Activated T-helper 1 cell treated with anti-CD3 and anti-CD28 coated beads, Interleukin-12 subunit alpha, Interleukin-12 subunit beta, Interleukin-2, Interleukin-4 antibody, amounts not matched to agents 30 ng/mL and 10 ng/mL and 1 ng/mL, durations not matched to agents 14 hours and 24 hours and 36 hours (primary cell): Measurements from ENCODE around the gene SMIM9. TPM values are rescaled to one million over a fixed set of nuclear protein-coding genes. Genes with fewer than 3 reads are reported as not detected.
"Not testable (repeated sequence)": the region's sequence is repeated elsewhere in the genome, so short reads cannot be mapped to it uniquely, and the experiment has no call there.

Experiments
- DNase-seq: peaks from one replicate; pipeline ENCODE4 v3.0.0; 2021; ENCODE audit warnings: low spot score
- H3K27ac Mint-ChIP-seq: one replicate; pipeline ENCODE4 v1.8.0; 2021; ENCODE audit warnings: mild to moderate bottlenecking, mixed read lengths
- H3K27me3 Mint-ChIP-seq: one replicate; pipeline ENCODE4 v1.8.0; 2022; ENCODE audit warnings: mild to moderate bottlenecking, moderate library complexity, mixed read lengths; ENCODE audit not compliant: insufficient read depth
- H3K36me3 Mint-ChIP-seq: one replicate; pipeline ENCODE4 v1.8.0; 2021; ENCODE audit warnings: low read depth, mixed read lengths
- H3K4me1 Mint-ChIP-seq: one replicate; pipeline ENCODE4 v1.8.0; 2021; ENCODE audit warnings: low read depth, mixed read lengths
- H3K4me3 Mint-ChIP-seq: one replicate; pipeline ENCODE4 v1.8.0; 2021; ENCODE audit warnings: mild to moderate bottlenecking, moderate library complexity, mixed read lengths
- H3K9me3 Mint-ChIP-seq: one replicate; pipeline ENCODE4 v1.8.0; 2021; ENCODE audit warnings: mixed read lengths
- intact Hi-C: fragments of 100-400 bp; cut with micrococcal nuclease; formaldehyde crosslinking; loops from one replicate; pipeline ENCODE4 v1.15.1; 2024
- total RNA-seq: library from RNA; stranded (reverse); gene quantifications from 2 replicates; pipeline ENCODE4 v1.2.3, GENCODE V29; 2022

SMIM9 gene
- not detected in 2 replicates for total RNA-seq

DNA sequence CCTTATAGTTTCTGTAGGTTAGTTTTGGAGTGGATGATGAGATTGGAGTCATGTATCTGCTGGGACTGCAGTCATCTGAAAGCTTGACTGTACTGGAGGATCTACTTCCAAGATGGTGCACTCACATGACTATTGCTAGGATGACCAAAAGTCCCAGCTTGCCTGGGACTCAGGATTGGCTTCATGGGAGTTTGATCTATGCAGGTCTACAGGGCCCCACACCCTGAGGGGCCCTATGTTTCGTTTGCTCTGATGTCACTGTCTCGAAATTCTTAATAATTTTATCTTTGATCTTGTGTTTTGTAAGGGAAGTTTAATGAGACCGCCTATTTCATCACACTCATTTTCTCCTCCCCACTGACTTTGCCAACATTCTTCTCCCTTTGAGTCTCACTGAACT lies at the start of gene SMIM9:
Gene SMIM9, minus strand, starts transcription at position 101 of the 400 bp plus-strand sequence. CDS start 3,806 bp downstream, outside the sequence.
- H3K4me1 Mint-ChIP-seq: peaks cover 14% of the 10 kb centered on the region
- no peaks in the 10 kb centered on the region for H3K9me3 Mint-ChIP-seq
- intact Hi-C loops: no loop called here
- no peaks in the 10 kb centered on the region for H3K27me3 Mint-ChIP-seq
- H3K27ac Mint-ChIP-seq: no peak within 1 kb of the TSS
- DNase-seq: no peak
- no peaks in the 10 kb centered on the region for H3K36me3 Mint-ChIP-seq
- H3K4me3 Mint-ChIP-seq: no peak within 1 kb of the TSS

DNA sequence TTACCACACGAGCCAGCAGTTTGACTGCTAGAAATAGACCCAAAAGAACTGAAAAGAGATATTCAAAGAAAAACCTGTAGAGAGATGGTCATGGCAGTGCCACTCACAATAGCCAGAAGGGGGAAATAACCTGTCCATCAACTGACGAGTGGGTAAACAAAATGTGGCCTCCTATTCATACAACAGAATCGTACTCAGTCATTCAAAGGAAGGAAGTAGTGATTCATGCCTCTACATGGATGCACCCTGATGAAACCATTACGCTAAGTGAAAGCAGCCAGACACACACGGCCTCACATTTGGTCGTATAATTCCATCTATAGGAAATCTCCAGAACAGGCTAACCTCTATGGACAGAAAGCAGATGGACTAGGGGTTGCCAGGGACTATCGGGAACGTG lies 49.6 kb upstream of the SMIM9 start:
- H3K27me3 Mint-ChIP-seq, DNase-seq, H3K9me3 Mint-ChIP-seq, H3K27ac Mint-ChIP-seq, H3K4me1 Mint-ChIP-seq, H3K36me3 Mint-ChIP-seq, H3K4me3 Mint-ChIP-seq, intact Hi-C loops: not testable (repeated sequence)

DNA sequence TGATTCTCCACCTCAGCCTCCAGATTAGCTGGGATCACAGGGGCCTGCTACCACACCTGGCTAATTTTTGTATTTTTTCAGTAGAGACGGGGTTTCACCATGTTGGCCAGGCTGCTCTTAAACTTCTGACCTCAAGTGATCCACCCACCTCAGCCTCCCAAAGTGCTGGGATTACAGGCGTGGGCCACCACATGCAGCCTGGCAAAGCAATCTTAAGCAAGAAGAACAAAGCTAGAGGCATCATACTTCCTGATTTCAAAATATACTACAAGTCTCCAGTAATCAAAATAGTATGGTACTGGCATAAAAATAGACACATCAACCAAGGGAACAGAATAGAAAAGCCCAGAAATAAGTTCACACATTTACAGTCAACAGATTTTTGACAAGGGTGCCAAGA lies 38.9 kb upstream of the SMIM9 start:
- H3K4me1 Mint-ChIP-seq: no peaks in the 10 kb centered on the region
- intact Hi-C loops: no loop called here
- H3K27ac Mint-ChIP-seq: no peak overlapping the region
- no peak for DNase-seq
- H3K4me3 Mint-ChIP-seq: no peak overlapping the region
- no peaks in the 10 kb centered on the region for H3K36me3 Mint-ChIP-seq
- no peaks in the 10 kb centered on the region for H3K27me3 Mint-ChIP-seq
- H3K9me3 Mint-ChIP-seq: peaks cover 5% of the 10 kb centered on the region

DNA sequence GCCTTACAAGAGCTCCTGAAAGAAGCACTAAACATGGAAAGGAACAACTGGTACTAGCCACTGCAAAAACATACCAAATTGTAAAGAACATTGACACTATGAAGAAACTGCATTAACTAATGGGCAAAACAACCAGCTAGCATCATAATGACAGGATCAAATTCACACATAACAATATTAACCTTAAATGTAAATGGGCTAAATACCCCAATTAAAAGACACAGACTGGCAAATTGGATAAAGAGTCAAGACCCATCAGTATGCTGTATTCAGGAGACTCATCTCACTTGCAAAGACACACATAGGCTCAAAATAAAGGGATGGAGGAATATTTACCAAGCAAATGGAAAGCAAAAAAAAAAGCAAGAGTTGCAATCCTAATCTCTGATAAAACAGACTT lies 34.1 kb upstream of the SMIM9 start:
- H3K27ac Mint-ChIP-seq, H3K4me3 Mint-ChIP-seq, DNase-seq, H3K4me1 Mint-ChIP-seq, intact Hi-C loops, H3K27me3 Mint-ChIP-seq, H3K36me3 Mint-ChIP-seq: not testable (repeated sequence)
- H3K9me3 Mint-ChIP-seq: peaks cover 33% of the 10 kb centered on the region

DNA sequence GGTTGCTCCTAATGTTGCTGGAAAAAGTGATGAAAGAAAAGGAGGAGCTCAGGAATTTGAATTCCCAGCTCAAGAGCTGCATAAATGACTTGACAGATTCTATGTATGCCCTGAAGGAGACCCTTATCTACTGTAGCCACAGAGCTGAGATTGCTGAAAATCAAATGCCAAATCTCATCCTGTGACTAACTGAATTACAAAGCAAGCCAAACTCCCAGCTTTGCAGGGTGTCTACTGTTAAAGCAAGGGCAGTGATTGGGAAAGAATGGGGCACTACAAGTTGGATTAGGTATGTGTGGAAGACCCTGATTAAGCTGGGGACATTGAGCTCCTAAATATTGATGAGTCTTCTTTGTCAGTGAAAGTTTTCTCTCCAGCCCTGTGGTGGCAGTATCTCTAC lies 20.8 kb upstream of the SMIM9 start:
- Mint-ChIP-seq H3K4me1 (no peaks in the 10 kb centered on the region), H3K9me3 (no peaks in the 10 kb centered on the region), H3K36me3 (peaks cover 21% of the 10 kb centered on the region), H3K27me3 (peaks cover 4% of the 10 kb centered on the region), H3K4me3 (no peak overlapping the region), H3K27ac (no peak overlapping the region)
- DNase-seq: no peak
- intact Hi-C loops: no loop called here

DNA sequence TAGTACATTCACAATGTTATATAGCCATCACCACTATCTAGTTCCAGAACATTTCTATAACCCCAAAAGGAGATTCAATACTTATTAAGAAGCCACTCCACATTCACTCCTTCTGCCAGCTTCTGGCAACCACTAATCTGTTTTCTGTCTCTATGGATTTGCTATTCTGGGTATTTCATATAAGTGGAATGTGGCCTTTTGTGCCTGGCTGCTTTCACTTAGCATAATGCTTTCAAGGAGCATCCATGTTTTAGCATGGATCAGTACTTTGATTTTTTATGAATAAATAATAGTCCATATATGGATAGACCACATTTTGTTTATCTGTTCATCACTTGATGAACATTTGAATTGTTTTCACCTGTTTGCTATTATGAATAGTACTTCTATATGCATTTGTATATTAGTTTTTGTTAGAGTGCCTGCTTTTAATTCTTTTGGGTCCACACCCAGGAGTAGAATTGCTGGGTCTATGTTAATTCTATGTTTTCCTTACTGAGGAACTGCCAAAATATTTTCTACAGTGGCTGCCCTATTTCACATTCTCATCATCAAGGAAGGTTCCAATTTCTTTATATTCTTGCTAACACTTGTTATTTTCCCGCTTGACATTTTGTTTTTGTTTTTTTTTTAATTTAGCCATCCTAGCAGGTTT lies 16.6 kb upstream of the SMIM9 start:
- intact Hi-C loops: no loop called here
- H3K9me3 Mint-ChIP-seq: no peaks in the 10 kb centered on the region

DNA sequence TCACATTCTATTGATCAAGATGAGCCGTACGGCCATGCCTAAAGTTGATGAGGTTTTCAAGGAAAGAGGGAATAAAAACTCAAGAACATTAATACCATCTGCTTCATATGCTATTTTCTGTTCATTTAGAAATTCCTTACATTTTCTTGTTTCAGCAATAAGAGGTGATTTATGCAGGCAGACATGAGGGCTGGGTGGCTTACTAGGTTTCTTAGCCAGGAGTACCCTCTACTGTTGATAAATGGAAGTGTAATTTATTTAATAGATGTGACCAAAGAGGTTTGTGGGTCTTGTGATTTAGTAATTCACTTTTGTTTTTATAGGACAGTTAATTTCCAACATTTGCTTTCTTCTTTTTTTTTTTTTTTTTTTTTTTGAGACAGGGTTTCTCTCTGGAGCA lies 6.4 kb upstream of the SMIM9 start:
- peaks cover 8% of the 10 kb centered on the region for H3K4me1 Mint-ChIP-seq
- peaks cover 6% of the 10 kb centered on the region for H3K27me3 Mint-ChIP-seq
- no peak overlapping the region for H3K4me3 Mint-ChIP-seq
- no peaks in the 10 kb centered on the region for H3K9me3 Mint-ChIP-seq
- intact Hi-C loops: loop anchor here (1.0 to 2.0 kb wide), 3 partner anchors 64 to 126 kb away; no protein-coding TSS in a partner anchor
- DNase-seq: no peak
- no peak overlapping the region for H3K27ac Mint-ChIP-seq
- H3K36me3 Mint-ChIP-seq: no peaks in the 10 kb centered on the region

More for the DNA sequence above, 16.6 kb upstream of the SMIM9 start:
- H3K27me3 Mint-ChIP-seq: peaks cover 4% of the 10 kb centered on the region
- H3K36me3 Mint-ChIP-seq: peaks cover 11% of the 10 kb centered on the region
- no peak for DNase-seq
- no peaks in the 10 kb centered on the region for H3K4me1 Mint-ChIP-seq
- no peak overlapping the region for H3K4me3 Mint-ChIP-seq
- H3K27ac Mint-ChIP-seq: no peak overlapping the region

DNA sequence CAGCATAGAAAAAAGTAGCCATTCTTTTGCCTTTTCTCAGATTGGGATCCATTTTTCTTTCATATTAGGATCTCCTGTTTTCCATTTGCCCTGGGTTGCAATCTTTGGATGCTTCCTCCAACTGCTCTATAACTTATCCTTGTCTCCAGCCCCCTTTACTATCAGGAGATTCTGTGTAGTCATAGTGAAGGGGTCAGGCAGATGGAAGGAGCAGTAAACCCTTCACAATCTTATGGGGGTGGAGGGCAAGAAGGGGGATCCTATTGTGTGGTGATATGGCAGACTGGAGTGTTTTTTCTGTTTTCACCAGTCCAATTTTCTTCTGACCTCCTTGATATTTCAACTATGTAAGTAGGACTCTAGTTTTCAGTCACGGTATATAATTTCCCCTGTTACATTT lies 1.7 kb upstream of the SMIM9 start:
- Mint-ChIP-seq H3K27ac (no peak overlapping the region), H3K9me3 (no peaks in the 10 kb centered on the region), H3K36me3 (no peaks in the 10 kb centered on the region), H3K4me3 (no peak overlapping the region), H3K4me1 (peaks cover 8% of the 10 kb centered on the region), H3K27me3 (no peaks in the 10 kb centered on the region)
- intact Hi-C loops: no loop called here
- no peak for DNase-seq

DNA sequence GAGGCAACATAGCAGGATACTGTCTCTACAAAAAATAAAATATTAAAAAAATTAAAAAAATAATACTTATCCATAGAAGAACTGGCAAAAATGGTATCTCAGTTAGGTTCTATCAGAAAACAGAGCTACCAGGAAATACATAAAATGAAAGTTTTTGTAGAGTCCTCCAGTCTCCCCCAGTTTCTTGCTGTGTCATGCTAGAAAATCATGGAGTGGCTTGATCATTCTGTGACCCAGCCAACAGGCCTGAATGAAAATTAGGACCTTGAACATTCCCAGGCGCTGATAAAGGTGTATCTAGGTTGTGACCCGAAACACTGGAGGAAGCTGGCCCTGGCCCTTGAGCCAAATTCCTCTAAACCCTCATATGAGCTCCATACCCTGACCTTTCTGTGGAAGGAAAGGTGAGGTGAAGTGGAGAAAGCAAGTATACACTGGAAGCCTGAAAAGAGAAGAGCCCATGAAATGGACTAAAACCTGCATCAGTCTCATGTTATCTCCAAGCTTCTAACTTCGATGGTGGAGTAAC lies 652 bp downstream of the SMIM9 start:
- Mint-ChIP-seq H3K4me3 (no peak overlapping the region), H3K9me3 (no peaks in the 10 kb centered on the region), H3K27ac (no peak overlapping the region), H3K36me3 (no peaks in the 10 kb centered on the region), H3K27me3 (no peaks in the 10 kb centered on the region), H3K4me1 (peaks cover 21% of the 10 kb centered on the region)
- intact Hi-C loops: no loop called here
- no peak for DNase-seq

DNA sequence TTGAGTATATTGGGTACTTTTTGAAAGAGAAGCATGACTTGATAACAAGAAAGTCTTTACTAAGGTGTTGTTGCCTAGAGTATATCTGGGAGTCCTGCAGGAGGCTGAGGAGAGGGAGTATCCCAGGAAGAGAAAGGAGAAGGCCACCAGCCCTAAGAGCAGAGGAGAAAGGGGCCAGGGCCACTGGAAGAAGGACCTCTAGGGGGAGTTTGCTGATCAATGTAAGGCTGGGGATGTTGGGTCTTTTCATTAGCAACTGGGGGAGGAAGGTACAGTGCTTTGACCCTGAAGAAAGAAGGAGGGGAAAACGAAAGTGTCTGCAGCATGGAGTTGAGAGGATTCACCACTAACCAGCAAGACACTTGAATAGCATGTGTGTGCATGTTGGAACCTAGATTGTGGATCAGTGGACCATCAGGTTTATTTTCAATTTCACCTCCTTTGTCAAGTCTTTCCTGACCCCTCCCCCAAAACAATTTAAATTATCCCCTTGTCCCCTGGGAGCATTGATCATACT lies 4.5 kb downstream of the SMIM9 start:
- H3K9me3 Mint-ChIP-seq: no peaks in the 10 kb centered on the region
- H3K4me1 Mint-ChIP-seq: peaks cover 32% of the 10 kb centered on the region
- no peak overlapping the region for H3K4me3 Mint-ChIP-seq
- intact Hi-C loops: no loop called here
- no peaks in the 10 kb centered on the region for H3K27me3 Mint-ChIP-seq
- H3K27ac Mint-ChIP-seq: no peak overlapping the region
- DNase-seq: no peak
- peaks cover 3% of the 10 kb centered on the region for H3K36me3 Mint-ChIP-seq

DNA sequence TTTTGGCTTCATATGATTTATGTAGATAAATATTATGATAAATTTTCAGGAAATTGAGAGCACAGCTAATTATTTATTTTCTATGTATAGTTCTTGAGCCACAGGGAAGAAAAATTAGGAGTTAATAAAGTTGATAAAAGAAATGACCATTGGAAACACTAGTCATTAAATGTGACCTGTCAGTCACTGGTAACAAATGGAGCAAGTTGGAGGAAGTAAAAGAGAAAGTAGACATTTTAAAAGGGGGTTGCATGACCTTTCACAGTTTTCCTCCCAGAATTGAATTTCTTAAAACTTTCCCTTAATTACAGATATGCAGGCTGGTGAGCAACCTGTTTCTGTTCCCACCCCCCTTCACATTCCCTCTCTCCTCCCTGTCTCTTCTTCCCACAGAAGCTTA lies 5.3 kb downstream of the SMIM9 start:
- H3K36me3 Mint-ChIP-seq: peaks cover 3% of the 10 kb centered on the region
- intact Hi-C loops: no loop called here

DNA sequence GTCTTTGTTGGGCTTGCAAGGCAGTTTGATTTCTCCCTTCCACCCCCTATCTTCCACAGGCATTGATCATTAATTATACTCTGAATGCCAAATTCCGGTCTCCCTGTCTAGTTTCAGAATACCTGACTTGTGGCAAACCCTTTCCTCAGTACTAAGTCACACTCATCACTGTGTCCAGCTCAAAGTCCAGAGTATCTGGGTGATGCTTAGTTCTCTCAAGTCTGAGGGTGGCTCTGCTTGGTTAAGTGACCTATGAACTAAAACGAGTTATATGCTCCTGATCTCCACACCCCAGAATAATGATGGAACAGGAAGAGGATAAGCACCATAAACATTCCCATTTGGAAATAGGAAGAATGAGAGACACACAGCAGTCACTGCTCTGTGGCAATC lies 6.5 kb downstream of the SMIM9 start:
- Mint-ChIP-seq H3K27ac (peak overlapping the region; percentile 79), H3K4me1 (peaks cover 32% of the 10 kb centered on the region), H3K4me3 (no peak overlapping the region), H3K9me3 (no peaks in the 10 kb centered on the region), H3K27me3 (no peaks in the 10 kb centered on the region), H3K36me3 (peaks cover 3% of the 10 kb centered on the region)
- intact Hi-C loops: no loop called here
- no peak for DNase-seq

More for the DNA sequence above, 5.3 kb downstream of the SMIM9 start:
- Mint-ChIP-seq H3K4me3 (no peak overlapping the region), H3K9me3 (no peaks in the 10 kb centered on the region), H3K27me3 (no peaks in the 10 kb centered on the region), H3K27ac (no peak overlapping the region), H3K4me1 (peaks cover 32% of the 10 kb centered on the region)
- no peak for DNase-seq

DNA sequence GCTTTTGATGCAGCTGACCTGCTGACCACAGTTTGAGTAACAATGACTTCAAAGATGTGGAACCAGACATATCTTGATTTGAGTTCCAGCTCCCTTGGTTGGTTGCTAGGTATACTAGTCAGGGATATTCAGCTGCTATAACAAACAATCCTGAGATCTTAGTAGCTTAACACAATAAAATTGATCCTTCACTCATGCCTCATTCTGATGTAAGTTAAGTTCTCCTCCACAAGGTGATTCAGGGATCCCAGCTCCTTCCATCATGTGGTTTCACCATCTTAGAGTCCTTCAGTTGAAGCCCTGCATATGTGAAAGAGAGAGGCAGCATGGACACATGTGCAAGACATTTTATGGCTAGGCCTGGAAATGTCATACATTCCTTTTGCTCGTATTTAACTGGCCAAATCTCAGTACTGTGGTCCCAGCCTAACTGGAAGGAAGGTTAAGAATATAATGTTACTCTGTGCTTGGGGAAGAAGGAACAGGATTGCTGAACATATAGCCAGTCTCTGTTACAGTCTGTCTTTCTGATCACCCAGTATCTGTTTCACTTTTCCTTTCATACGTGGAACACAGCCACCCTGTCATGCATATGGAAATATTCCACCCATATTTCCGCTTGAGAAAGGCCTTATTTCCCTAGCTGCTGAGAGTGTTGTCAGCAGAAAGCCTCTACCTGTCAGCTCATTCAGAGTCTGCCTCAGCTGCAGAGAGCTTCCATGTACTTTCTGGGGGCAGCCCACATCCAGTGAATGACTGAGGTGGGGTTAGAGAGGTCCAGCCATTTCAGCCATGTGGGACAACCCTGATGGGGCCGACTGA lies 7.1 kb downstream of the SMIM9 start:
- DNase-seq: no peak
- H3K27ac Mint-ChIP-seq: peak overlapping the region; percentile 79
- intact Hi-C loops: loop anchor here (2.0 kb wide), 1 partner anchor 65 kb away; the partner anchor contains the start of gene DKC1
- H3K27me3 Mint-ChIP-seq: no peaks in the 10 kb centered on the region
- H3K9me3 Mint-ChIP-seq: no peaks in the 10 kb centered on the region
- H3K4me3 Mint-ChIP-seq: no peak overlapping the region
- H3K4me1 Mint-ChIP-seq: peaks cover 32% of the 10 kb centered on the region
- peaks cover 3% of the 10 kb centered on the region for H3K36me3 Mint-ChIP-seq
